Activated effector memory CD4-positive, alpha-beta T cell treated with Interleukin-2 at 50 U/mL for 16 hours (primary cell): Measurements from ENCODE around the gene BRD9.
"Not testable (repeated sequence)": the region's sequence is repeated elsewhere in the genome, so short reads cannot be mapped to it uniquely, and the experiment has no call there.

Experiments used
- DNase-seq: peaks from one replicate; pipeline ENCODE4 v3.0.0-alpha.2; 2020

BRD9 gene

DNA sequence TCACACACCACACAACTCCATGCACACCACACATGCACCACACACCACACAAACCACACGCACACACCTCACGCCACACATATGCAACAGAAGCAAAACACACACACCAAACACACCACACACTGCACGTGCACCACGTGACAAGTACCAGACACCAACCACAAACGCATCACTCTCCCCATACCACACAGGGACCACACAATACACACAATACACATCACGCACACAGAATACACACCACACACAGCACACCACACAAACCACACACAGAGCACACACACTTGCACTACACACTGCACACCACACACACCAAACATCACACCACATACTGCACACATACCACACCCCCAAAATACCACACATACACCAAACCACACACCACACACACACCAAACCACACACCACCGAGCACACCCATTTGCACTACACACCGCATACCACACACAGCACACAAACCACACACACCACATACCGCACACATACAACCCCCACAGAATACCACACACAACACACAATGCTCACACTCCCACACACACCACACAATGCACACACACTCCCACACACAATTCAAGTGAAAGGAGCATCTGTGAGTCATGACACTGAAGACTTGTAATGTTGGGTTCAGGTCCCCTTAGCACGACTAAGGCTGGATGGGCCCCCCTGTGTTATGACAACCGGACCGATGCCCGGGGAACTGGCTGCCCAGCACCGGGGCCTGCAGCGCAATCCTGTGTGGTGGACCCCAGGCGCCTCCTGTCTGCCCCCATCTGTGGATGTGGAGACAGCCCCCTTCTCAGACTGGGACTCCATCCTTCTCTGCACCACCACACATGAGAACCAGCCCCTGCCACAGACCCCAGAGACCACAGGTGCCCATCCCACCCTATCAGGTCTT, 35.8 kb downstream of the BRD9 start:
- DNase-seq = no peak

- no peak for DNase-seq
These were observed 36.6 kb downstream of the BRD9 start for GRCh38 chr5:855771-856530.

DNA sequence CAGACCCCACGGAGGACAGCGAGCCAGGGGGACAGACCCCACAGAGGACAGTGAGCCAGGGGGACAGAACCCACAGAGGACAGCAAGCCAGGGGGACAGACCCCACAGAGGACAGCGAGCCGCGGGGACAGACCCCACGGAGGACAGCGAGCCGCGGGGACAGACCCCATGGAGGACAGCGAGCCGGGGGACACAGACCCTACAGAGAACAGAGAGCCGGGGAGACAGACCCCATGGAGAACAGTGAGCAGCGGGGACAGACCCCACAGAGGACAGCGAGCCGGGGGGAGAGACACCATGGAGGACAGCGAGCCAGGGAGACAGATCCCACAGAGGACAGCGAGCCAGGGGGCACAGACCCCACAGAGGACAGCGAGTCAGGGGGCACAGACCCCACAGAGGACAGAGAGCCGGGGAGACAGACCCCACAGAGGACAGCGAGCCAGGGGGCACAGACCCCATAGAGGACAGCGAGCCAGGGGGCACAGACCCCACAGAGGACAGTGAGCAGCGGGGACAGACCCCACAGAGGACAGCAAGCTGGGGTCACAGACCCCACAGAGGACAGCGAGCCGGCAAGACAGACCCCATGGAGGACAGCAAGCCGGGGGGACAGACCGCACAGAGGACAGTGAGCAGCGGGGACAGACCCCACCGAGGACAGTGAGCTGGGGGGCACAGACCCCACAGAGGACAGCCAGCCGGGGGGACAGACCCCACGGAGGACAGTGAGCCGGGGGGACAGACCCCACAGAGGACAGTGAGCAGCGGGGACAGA, 37.4 kb downstream of the BRD9 start:
- no peak for DNase-seq

GRCh38 chr5:854217-854616, 38.4 kb downstream of the BRD9 start:
- DNase-seq = no peak

- not testable (repeated sequence) for DNase-seq
These were observed 39.0 kb downstream of the BRD9 start for GRCh38 chr5:853416-854090.

DNA sequence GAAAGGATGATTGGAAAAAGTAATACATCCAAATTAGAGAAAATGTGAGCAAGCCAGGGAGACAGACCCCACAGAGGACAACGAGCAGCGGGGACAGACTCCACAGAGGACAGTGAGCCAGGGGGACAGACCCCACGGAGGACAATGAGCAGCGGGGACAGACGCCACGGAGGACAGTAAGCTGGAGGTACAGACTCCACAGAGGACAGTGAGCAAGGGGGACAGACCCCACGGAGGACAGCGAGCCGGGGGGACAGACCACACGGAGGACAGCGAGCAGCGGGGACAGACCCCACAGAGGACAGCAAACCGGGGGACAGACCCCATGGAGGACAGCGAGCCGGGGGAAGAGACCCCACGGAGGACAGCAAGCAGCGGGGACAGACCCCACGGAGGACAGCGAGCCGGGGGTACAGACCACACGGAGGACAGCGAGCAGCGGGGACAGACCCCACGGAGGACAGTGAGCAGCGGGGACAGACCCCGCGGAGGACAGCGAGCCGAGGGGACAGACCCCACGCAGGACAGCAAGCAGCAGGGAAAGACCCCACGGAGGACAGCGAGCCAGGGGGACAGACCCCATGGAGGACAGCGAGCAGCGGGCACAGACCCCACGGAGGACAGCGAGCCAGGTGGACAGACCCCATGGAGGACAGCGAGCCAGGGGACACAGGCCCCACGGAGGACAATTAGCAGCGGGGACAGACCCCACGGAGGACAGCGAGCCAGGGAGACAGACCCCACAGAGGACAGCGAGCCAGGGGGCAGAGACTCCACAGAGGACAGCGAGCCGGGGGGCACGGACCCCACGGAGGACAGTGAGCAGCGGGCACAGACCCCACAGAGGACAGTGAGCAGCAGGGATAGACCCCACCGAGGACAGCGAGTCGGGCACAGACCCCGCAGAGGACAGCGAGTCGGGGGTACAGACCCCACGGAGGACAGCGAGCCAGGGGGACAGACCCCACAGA, 39.9 kb downstream of the BRD9 start:
- DNase-seq = no peak

- no peak for DNase-seq
These were observed 40.6 kb downstream of the BRD9 start for GRCh38 chr5:852018-852417.

DNA sequence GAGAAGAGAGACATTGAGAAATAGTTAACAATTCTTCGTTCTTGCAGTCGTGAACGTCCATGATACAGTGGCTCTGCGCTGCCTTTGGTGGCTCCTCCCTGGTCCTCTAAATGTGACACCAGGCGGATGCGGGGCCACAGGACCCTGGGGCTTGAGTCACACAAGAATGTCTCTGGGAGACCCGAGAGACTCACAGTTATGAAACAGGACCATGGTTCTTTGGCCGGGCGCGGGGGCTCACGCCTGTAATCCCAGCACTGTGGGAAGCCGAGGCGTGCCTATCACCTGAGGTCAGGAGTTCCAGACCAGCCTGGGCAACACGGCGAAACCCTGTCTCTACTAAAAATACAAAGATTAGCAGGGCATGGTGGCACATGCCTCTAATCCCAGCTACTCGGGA, 41.0 kb downstream of the BRD9 start:
- DNase-seq = no peak

DNA sequence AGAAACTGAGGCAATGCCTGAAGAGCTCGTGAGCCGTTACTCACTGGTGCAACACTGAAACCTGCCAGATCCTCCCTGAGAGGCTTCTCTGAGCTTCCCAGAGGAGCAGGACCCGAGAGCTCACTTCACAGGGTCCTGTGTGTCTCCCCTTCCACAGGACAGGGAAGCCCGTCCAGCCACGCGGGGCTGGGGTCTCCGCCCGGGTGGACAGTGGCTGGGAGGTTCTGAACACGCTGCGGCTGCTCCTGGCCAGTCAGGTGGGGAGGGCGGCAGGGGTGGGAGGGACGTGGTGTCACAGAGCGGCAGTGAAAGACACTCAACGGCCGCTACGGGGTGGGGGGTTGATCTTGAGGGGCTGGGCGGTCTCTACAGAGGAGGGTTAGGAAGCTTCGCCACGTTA, 41.5 kb downstream of the BRD9 start:
- DNase-seq = no peak

DNA sequence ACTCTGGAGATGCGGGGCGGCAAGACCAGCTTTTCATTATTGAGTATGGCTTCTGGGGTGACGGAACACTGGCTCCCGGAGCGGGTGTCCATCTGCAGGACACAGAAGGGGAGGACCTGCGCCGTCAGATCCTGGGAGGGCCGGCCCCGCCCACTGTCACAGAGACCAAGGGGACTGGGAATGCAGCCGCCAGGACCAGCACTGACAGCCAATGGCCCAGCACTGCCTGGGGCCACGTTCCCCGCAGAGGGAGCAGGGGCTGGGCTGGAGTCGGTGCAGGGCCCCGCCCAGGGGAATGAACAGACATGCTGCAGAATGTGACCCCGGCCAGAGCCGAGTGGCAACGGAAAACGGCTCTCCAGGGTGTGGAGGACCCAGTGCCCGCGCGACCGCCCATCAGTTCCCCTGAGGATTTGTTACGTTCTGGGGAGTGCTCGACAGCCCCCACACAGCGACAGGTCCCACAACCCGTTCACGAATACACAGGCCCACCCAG, 42.0 kb downstream of the BRD9 start, which contains the start of gene ZDHHC11:
ZDHHC11 (minus strand) TSS at position 476 of the 496 bp plus-strand sequence; CDS start at position 92, 384 bp downstream.
- no peak for DNase-seq

- no peak for DNase-seq
These were observed 42.8 kb downstream of the BRD9 start for GRCh38 chr5:849651-850301.

DNA sequence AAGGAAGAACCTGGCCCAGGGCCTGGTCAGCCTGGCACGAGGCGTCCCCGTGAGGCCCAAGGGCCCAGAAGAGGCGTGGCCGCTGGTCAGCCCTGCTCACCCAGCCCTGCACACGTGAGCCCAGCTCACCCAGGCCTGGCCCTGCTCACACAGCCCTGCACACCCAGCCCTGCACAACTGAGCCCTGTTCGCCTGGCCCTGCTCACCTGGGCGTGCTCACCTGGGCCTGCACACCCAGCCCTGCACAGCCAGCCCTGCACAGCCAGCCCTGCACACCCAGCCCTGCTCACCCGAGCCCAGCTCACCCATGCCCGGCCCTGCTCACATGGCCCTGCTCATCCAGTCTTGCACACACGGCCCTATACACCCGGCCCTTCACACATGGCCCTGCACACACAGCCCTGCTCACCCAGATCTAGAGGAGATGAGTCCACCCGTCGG, 43.9 kb downstream of the BRD9 start:
- no peak for DNase-seq

GRCh38 chr5:847736-848135, 44.9 kb downstream of the BRD9 start:
- not testable (repeated sequence) for DNase-seq

DNA sequence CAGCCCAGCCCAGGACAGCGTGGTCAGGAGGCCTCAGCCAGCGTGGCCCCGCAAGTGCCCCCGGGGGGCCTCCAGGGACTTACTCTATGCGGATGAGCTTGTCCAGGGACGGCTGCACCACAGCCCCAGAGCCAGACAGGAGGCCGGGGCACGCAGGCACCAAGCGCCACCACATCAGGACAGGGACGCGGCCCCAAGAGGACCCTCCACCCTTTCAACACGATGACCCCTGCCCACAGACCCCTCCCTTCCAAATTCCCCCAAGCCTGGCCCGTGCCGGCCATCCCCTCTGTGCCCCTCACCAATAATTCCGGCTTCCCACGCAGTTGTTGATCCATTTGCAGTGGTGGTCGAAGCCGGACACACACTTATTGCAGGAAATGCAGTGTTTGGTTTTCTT, 45.4 kb downstream of the BRD9 start:
- not testable (repeated sequence) for DNase-seq

GRCh38 chr5:846602-847091, 46.0 kb downstream of the BRD9 start:
- not testable (repeated sequence) for DNase-seq

GRCh38 chr5:845676-846601, 46.7 kb downstream of the BRD9 start:
- DNase-seq = not testable (repeated sequence)

- DNase-seq = not testable (repeated sequence)
These were observed 47.4 kb downstream of the BRD9 start for GRCh38 chr5:845031-845675.

GRCh38 chr5:844426-844825, 48.2 kb downstream of the BRD9 start:
- DNase-seq = not testable (repeated sequence)

DNA sequence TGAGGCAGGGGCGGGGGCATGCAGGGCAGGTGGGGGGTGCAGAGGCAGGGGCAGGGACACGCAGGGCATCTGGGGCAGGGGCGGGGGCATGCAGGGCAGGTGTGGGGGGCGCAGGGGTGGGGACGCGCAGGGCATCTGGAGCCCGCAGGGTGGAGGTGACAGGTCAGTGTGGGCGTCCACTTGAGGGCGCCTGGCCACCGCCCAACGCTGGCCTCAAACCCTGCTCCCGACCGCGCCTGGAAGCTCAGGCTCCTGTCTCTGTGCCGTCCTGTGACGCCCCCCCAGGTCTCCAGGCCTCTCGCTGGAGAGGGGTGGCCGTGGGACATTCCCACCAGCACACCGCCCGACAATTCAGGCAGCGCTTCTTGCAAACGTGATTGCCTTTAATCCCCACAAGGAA, 48.7 kb downstream of the BRD9 start:
- not testable (repeated sequence) for DNase-seq
